AG08396 (cell line): Measurements from ENCODE around the gene KRTAP4-3.
"Not testable (repeated sequence)": the region's sequence is repeated elsewhere in the genome, so short reads cannot be mapped to it uniquely, and the experiment has no call there.

ENCODE experiments used
- DNase-seq: peaks from one replicate; pipeline ENCODE4 v3.0.0; 2012; ENCODE audit warnings: low spot score, mixed read lengths

Gene KRTAP4-3

GRCh38 chr17:41117846-41118386 is 50.1 kb downstream of the KRTAP4-3 start, which contains the start of gene KRTAP4-11:
Gene KRTAP4-11, minus strand, starts transcription at chr17:41118373. Its CDS starts 58 bp downstream, at chr17:41118315.
- DNase-seq: not testable (repeated sequence)
